Left ventricle myocardium inferior (tissue), 1 donor: Measurements from ENCODE around the gene KRTAP6-1. TPM values are rescaled to one million over a fixed set of nuclear protein-coding genes. Genes with fewer than 3 reads are reported as not detected.

Experiments
- DNase-seq: peaks from one replicate; pipeline ENCODE4 v3.0.0-alpha.2; 2020
- H3K27ac ChIP-seq: fragments of 200-600 bp; replicated peaks from 2 replicates; pipeline ENCODE4 v1.8.0; 2021
- H3K27me3 ChIP-seq: fragments of 200-600 bp; 2 replicates; pipeline ENCODE4 v1.8.0; 2021; ENCODE audit warnings: low read depth
- H3K36me3 ChIP-seq: fragments of 200-600 bp; 2 replicates; pipeline ENCODE4 v1.8.0; 2021
- H3K4me1 ChIP-seq: fragments of 200-600 bp; 2 replicates; pipeline ENCODE4 v1.8.0; 2021
- H3K4me3 ChIP-seq: fragments of 200-600 bp; 2 replicates; pipeline ENCODE4 v1.8.0; 2021; ENCODE audit warnings: mild to moderate bottlenecking, moderate library complexity
- H3K9me3 ChIP-seq: fragments of 200-600 bp; replicated peaks from 2 replicates; pipeline ENCODE4 v1.8.0; 2021
- intact Hi-C: fragments of 100-400 bp; cut with micrococcal nuclease; formaldehyde crosslinking; loops from one replicate; pipeline ENCODE4 v1.11.0; 2022
- total RNA-seq: library from RNA; stranded (reverse); fragmentation: NEBNext Ultra II Directional; extraction: Animal tissue kit (Norgen Biotek cat#: 25700); gene quantifications from one replicate; pipeline ENCODE4 v1.2.1, GENCODE V29; 2021
- TF ChIP-seq, protein P1 (sequence below): fragments of 200-600 bp; IDR thresholded peaks from 2 replicates; pipeline ENCODE4 v1.8.0; 2021; ENCODE audit warnings: antibody characterized with exemption, mild to moderate bottlenecking, borderline replicate concordance
- donor health status: DM: no; HTN: yes; CAD: no; lungs with severe emphysema.

The KRTAP6-1 gene
- total RNA-seq, 1 donor from 2014 or later, result not detected

- Histone ChIP-seq H3K36me3 (no peaks in the 10 kb centered on the region), H3K27ac (no peak within 1 kb of the TSS), H3K4me3 (no peak within 1 kb of the TSS), H3K4me1 (no peaks in the 10 kb centered on the region), H3K27me3 (no peaks in the 10 kb centered on the region), H3K9me3 (peaks cover 10% of the 10 kb centered on the region)
- TF ChIP-seq, protein P1, sequence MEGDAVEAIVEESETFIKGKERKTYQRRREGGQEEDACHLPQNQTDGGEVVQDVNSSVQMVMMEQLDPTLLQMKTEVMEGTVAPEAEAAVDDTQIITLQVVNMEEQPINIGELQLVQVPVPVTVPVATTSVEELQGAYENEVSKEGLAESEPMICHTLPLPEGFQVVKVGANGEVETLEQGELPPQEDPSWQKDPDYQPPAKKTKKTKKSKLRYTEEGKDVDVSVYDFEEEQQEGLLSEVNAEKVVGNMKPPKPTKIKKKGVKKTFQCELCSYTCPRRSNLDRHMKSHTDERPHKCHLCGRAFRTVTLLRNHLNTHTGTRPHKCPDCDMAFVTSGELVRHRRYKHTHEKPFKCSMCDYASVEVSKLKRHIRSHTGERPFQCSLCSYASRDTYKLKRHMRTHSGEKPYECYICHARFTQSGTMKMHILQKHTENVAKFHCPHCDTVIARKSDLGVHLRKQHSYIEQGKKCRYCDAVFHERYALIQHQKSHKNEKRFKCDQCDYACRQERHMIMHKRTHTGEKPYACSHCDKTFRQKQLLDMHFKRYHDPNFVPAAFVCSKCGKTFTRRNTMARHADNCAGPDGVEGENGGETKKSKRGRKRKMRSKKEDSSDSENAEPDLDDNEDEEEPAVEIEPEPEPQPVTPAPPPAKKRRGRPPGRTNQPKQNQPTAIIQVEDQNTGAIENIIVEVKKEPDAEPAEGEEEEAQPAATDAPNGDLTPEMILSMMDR, result no peak
- DNase-seq, result no peak
- intact Hi-C loops, result no loop called here
Observed at GRCh38 chr21:30620522-30620921, 6.8 kb upstream of the KRTAP6-1 start, which contains the start of gene KRTAP20-4. KRTAP20-4 (plus strand) TSS chr21:30620627.

DNA sequence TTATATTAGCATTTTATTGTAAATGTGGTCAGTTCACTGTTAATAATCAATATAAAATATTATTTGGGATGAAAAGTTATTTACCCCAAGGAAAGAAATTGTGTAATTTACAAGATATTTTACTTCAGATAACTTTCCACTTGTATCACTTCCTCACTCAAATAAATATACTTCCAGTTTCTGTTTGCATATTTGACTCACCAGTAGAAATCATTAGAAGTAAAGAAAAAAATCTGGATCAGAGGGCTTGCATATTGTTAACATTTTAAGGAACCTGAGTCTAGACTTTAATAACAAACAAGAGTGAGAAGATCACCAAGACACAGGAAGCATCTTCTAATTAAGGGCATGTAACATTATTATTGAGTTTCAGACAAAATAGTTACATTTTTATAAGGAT, 6.3 kb upstream of the KRTAP6-1 start:
- intact Hi-C loops, result no loop called here
- Histone ChIP-seq H3K4me1 (no peaks in the 10 kb centered on the region), H3K36me3 (no peaks in the 10 kb centered on the region), H3K9me3 (peaks cover 6% of the 10 kb centered on the region), H3K4me3 (no peak overlapping the region), H3K27me3 (no peaks in the 10 kb centered on the region), H3K27ac (no peak overlapping the region)
- no peak for DNase-seq
- TF ChIP-seq, protein P1, result no peak

GRCh38 chr21:30616125-30616524, 2.4 kb upstream of the KRTAP6-1 start, which contains the start of gene KRTAP20-1:
KRTAP20-1 (plus strand) TSS chr21:30616425; CDS start chr21:30616455, 30 bp downstream.
- intact Hi-C loops, result no loop called here
- H3K36me3 ChIP-seq, result no peaks in the 10 kb centered on the region
- no peaks in the 10 kb centered on the region for H3K27me3 ChIP-seq
- TF ChIP-seq, protein P1, result no peak
- no peak within 1 kb of the TSS for H3K27ac ChIP-seq
- no peaks in the 10 kb centered on the region for H3K9me3 ChIP-seq
- no peak within 1 kb of the TSS for H3K4me3 ChIP-seq
- DNase-seq, result no peak
- no peaks in the 10 kb centered on the region for H3K4me1 ChIP-seq

DNA sequence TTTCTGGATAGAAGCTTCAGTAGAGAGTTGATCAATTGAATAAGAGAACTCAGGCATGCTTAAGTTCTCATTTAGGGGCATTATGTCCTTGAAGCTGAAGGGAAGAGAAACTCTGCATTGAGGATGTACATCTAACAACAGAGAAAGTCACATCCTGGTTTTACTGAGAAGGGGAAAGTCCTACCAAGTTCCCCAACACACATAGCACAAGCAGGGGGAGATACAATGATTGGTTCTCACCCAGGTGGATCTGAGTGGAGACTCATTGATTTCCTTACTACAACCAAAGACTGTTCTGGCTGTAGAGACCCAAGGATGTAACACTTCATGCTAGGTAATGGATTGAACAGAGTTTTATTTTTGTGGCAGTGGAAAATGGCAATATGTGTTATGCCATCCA, 1.5 kb upstream of the KRTAP6-1 start:
- TF ChIP-seq, protein P1, result no peak
- Histone ChIP-seq H3K36me3 (no peaks in the 10 kb centered on the region), H3K4me1 (no peaks in the 10 kb centered on the region), H3K27ac (no peak overlapping the region), H3K4me3 (no peak overlapping the region), H3K27me3 (no peaks in the 10 kb centered on the region), H3K9me3 (peaks cover 7% of the 10 kb centered on the region)
- intact Hi-C loops, result no loop called here
- DNase-seq, result no peak

DNA sequence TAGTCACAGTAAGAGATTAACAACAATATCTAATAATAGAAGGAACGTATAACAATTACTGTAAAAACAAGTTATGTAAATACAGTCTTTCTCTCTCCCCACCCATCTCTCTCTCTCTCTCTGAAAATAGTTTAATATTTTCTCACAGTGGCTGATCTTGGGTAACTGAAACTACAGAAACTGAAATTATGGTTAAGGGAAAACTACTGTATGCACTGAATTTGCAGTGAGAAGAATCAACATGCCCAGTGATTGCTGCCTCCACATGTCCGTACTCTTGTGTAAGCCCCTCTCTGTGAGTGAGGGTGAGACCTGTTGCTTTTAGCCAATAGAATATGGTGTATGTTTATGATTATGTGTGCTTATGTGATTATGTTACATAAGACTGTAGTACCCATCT, 1.6 kb downstream of the KRTAP6-1 start:
- DNase-seq, result no peak
- intact Hi-C loops, result no loop called here
- H3K4me1 ChIP-seq, result no peaks in the 10 kb centered on the region
- peaks cover 13% of the 10 kb centered on the region for H3K9me3 ChIP-seq
- H3K36me3 ChIP-seq, result no peaks in the 10 kb centered on the region
- TF ChIP-seq, protein P1, result no peak
- no peaks in the 10 kb centered on the region for H3K27me3 ChIP-seq
- no peak overlapping the region for H3K4me3 ChIP-seq
- no peak overlapping the region for H3K27ac ChIP-seq

DNA sequence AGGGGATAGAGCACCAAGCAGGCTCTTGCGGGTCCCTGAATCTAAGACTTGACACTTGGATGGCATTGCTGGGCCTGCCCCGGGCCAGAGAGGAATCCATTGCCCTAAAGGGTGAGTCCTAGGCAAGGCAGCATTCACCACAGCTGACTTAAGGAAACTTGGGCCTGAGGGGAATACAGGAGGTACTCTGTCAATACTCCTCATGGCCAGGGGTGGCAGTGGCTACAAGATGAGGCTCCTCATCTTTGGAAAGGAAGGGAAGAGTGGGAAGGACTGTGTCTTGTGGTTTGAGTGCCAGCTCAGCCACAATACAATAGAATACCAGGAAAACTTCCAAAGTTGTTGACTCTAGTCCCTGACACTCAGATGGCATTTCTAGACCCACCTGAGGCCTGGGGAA, 7.8 kb downstream of the KRTAP6-1 start:
- no peaks in the 10 kb centered on the region for H3K36me3 ChIP-seq
- TF ChIP-seq, protein P1, result no peak
- H3K27ac ChIP-seq, result no peak overlapping the region
- H3K27me3 ChIP-seq, result no peaks in the 10 kb centered on the region
- peaks cover 12% of the 10 kb centered on the region for H3K9me3 ChIP-seq
- H3K4me3 ChIP-seq, result no peak overlapping the region
- no peaks in the 10 kb centered on the region for H3K4me1 ChIP-seq
- DNase-seq, result no peak
- intact Hi-C loops, result no loop called here
